Measurements from ENCODE around the gene EIF2A. TPM values are rescaled to one million over a fixed set of nuclear protein-coding genes. Genes with fewer than 3 reads are reported as not detected.

Gene EIF2A
- total RNA-seq, 1 donor from 2014 or later: 146 TPM

GRCh38 chr3:150607267-150608065 lies 60.9 kb downstream of the EIF2A start:
- no peak for DNase-seq (ENCODE audit: extremely low spot score in 2 of 2)
- Histone ChIP-seq H3K36me3 (peaks cover 0 to 7% of the 10 kb centered on the region in 2 donors), H3K27me3 (no peaks in the 10 kb centered on the region), H3K9me3 (no peaks in the 10 kb centered on the region), H3K4me1 (peaks cover 67% of the 10 kb centered on the region), H3K4me3 (no peak overlapping the region), H3K27ac (no peak overlapping the region)
- TF ChIP-seq POLR2A (IDR thresholded peaks at IDR 0.05) (no peak), POLR2AphosphoS5 (IDR thresholded peaks at IDR 0.05; ENCODE audit: insufficient read depth in 1 of 2, low read depth in 1 of 2) (no peak), CTCF (IDR thresholded peaks at IDR 0.05) (no peak)
- intact Hi-C loops (cut with DNase I): loop anchor here (10.0 kb wide), 1 partner anchor 53 kb away; no protein-coding TSS in a partner anchor

- H3K27me3 ChIP-seq: no peaks in the 10 kb centered on the region
- no peak overlapping the region for H3K4me3 ChIP-seq
- peaks cover 0 to 7% of the 10 kb centered on the region in 2 donors for H3K36me3 ChIP-seq
- DNase-seq (ENCODE audit: extremely low spot score in 2 of 2): no peak
- H3K27ac ChIP-seq: no peak overlapping the region
- TF ChIP-seq CTCF (IDR thresholded peaks at IDR 0.05) (no peak), POLR2AphosphoS5 (IDR thresholded peaks at IDR 0.05; ENCODE audit: insufficient read depth in 1 of 2, low read depth in 1 of 2) (no peak), POLR2A (IDR thresholded peaks at IDR 0.05) (no peak)
- no peaks in the 10 kb centered on the region for H3K9me3 ChIP-seq
- intact Hi-C loops (cut with DNase I): loop anchor here (10.0 kb wide), 1 partner anchor 55 kb away; no protein-coding TSS in a partner anchor
- H3K4me1 ChIP-seq: peaks cover 57% of the 10 kb centered on the region
These were observed 63.4 kb downstream of the EIF2A start for GRCh38 chr3:150609988-150610387.

- peaks cover 49% of the 10 kb centered on the region for H3K4me1 ChIP-seq
- no peak for DNase-seq (ENCODE audit: extremely low spot score in 2 of 2)
- H3K9me3 ChIP-seq: no peaks in the 10 kb centered on the region
- H3K27ac ChIP-seq: no peak overlapping the region
- no peak for TF ChIP-seq CTCF (IDR thresholded peaks at IDR 0.05)
- no peak for TF ChIP-seq POLR2AphosphoS5 (IDR thresholded peaks at IDR 0.05; ENCODE audit: insufficient read depth in 1 of 2, low read depth in 1 of 2)
- TF ChIP-seq POLR2A (IDR thresholded peaks at IDR 0.05): no peak
- peaks cover 0 to 7% of the 10 kb centered on the region in 2 donors for H3K36me3 ChIP-seq
- no peaks in the 10 kb centered on the region for H3K27me3 ChIP-seq
- H3K4me3 ChIP-seq: no peak overlapping the region
- intact Hi-C loops (cut with DNase I): no loop called here
These were observed 64.2 kb downstream of the EIF2A start for GRCh38 chr3:150610785-150611184.

GRCh38 chr3:150611666-150612065 lies 65.1 kb downstream of the EIF2A start:
- intact Hi-C loops (cut with DNase I): no loop called here
- Histone ChIP-seq H3K4me3 (no peak overlapping the region), H3K36me3 (peaks cover 0 to 7% of the 10 kb centered on the region in 2 donors), H3K9me3 (no peaks in the 10 kb centered on the region), H3K27me3 (no peaks in the 10 kb centered on the region), H3K4me1 (peaks cover 40% of the 10 kb centered on the region), H3K27ac (no peak overlapping the region)
- TF ChIP-seq CTCF (IDR thresholded peaks at IDR 0.05): no peak
- TF ChIP-seq POLR2A (IDR thresholded peaks at IDR 0.05): no peak
- TF ChIP-seq POLR2AphosphoS5 (IDR thresholded peaks at IDR 0.05; ENCODE audit: insufficient read depth in 1 of 2, low read depth in 1 of 2): no peak
- DNase-seq (ENCODE audit: extremely low spot score in 2 of 2): no peak

GRCh38 chr3:150612494-150612893 lies 65.9 kb downstream of the EIF2A start:
- intact Hi-C loops (cut with DNase I): no loop called here
- Histone ChIP-seq H3K36me3 (peaks cover 0 to 7% of the 10 kb centered on the region in 2 donors), H3K4me3 (no peak overlapping the region), H3K4me1 (peaks cover 32% of the 10 kb centered on the region), H3K9me3 (no peaks in the 10 kb centered on the region), H3K27ac (no peak overlapping the region), H3K27me3 (no peaks in the 10 kb centered on the region)
- DNase-seq (ENCODE audit: extremely low spot score in 2 of 2): no peak
- TF ChIP-seq CTCF (IDR thresholded peaks at IDR 0.05) (no peak), POLR2A (IDR thresholded peaks at IDR 0.05) (no peak)

All from vagina (tissue), 2 donors.